Measurements from ENCODE around the gene PRPF19.

PRPF19 gene

GRCh38 chr11:60902625-60903024, 3.8 kb downstream of the PRPF19 start:
- DNase-seq, result no peak

- no peak for DNase-seq
Observed at GRCh38 chr11:60900673-60901404, 5.5 kb downstream of the PRPF19 start.

- no peak for DNase-seq
Observed at GRCh38 chr11:60899977-60900376, 6.4 kb downstream of the PRPF19 start.

- peak; percentile 24 for DNase-seq
Observed at GRCh38 chr11:60899046-60899936, 7.1 kb downstream of the PRPF19 start.

GRCh38 chr11:60897496-60897895, 8.9 kb downstream of the PRPF19 start:
- DNase-seq, result no peak

- no peak for DNase-seq
Observed at GRCh38 chr11:60895687-60896086, 10.7 kb downstream of the PRPF19 start.

- no peak for DNase-seq
Observed at GRCh38 chr11:60891103-60891741, 15.2 kb downstream of the PRPF19 start.

GRCh38 chr11:60890696-60891095, 15.7 kb downstream of the PRPF19 start:
- DNase-seq, result no peak

GRCh38 chr11:60889869-60890311, 16.5 kb downstream of the PRPF19 start:
- no peak for DNase-seq

GRCh38 chr11:60887556-60887955, 18.8 kb downstream of the PRPF19 start:
- peak; percentile 28 for DNase-seq

GRCh38 chr11:60880643-60881282, 25.6 kb downstream of the PRPF19 start:
- DNase-seq, result no peak

- no peak for DNase-seq
Observed at GRCh38 chr11:60879971-60880588, 26.3 kb downstream of the PRPF19 start.

GRCh38 chr11:60879104-60879503, 27.3 kb downstream of the PRPF19 start:
- no peak for DNase-seq

- no peak for DNase-seq
Observed at GRCh38 chr11:60878245-60879101, 27.9 kb downstream of the PRPF19 start.

GRCh38 chr11:60876168-60876485, 30.3 kb downstream of the PRPF19 start:
- no peak for DNase-seq

- no peak for DNase-seq
Observed at GRCh38 chr11:60875366-60876167, 30.8 kb downstream of the PRPF19 start.

GRCh38 chr11:60874421-60875365, 31.7 kb downstream of the PRPF19 start:
- DNase-seq, result no peak

- DNase-seq, result no peak
Observed at GRCh38 chr11:60873533-60873932, 32.9 kb downstream of the PRPF19 start.

- peak; percentile 14 for DNase-seq
Observed at GRCh38 chr11:60872961-60873524, 33.3 kb downstream of the PRPF19 start.

All from activated gamma-delta T cell treated with Interleukin-2 at 50 U/mL for 16 hours (primary cell).